Left lung (tissue), 10 donors: Measurements from ENCODE around the gene GSN. TPM values are rescaled to one million over a fixed set of nuclear protein-coding genes. Genes with fewer than 3 reads are reported as not detected.

Experiments used
- ATAC-seq: fragments of 200-7000 bp; cut with Tn5 transposase; one replicate; pipeline ENCODE4 v1.9.1; 2020; ENCODE audit warnings: moderate library complexity
- DNase-seq, 4 donors: peaks; one replicate each; pipeline ENCODE4 v3.0.0-alpha.2; 2013 to 2020
- H3K27ac ChIP-seq, 2 donors: fragments of 200-600 bp; sonication (generic) in 1 of 2; one replicate each; pipeline versions ENCODE4 v1.5.0 to v1.8.0; 2020 to 2021
- H3K27me3 ChIP-seq, 2 donors: fragments of 200-600 bp; sonication (generic) in 1 of 2; one replicate each; pipeline versions ENCODE4 v1.5.0 to v1.8.0; 2020 to 2021
- H3K36me3 ChIP-seq, 2 donors: fragments of 200-600 bp; sonication (generic) in 1 of 2; one replicate each; pipeline versions ENCODE4 v1.5.0 to v1.8.0; 2020 to 2021
- H3K4me1 ChIP-seq, 2 donors: fragments of 200-600 bp; one replicate each; pipeline ENCODE4 v1.8.0; 2021
- H3K4me3 ChIP-seq, 2 donors: fragments of 200-600 bp; sonication (generic) in 1 of 2; one replicate each; pipeline versions ENCODE4 v1.5.0 to v1.8.0; 2020 to 2021; ENCODE audit warnings: mild to moderate bottlenecking in 1 of 2
- H3K9me3 ChIP-seq, 2 donors: fragments of 200-600 bp; sonication (generic) in 1 of 2; one replicate each; pipeline versions ENCODE4 v1.5.0 to v1.8.0; 2020 to 2021
- intact Hi-C, 2 donors: fragments of 100-400 bp; cut with DNase I; formaldehyde crosslinking; loops; one replicate each; pipeline versions ENCODE4 v1.11.2 to v1.14.2; 2022
- polyA plus RNA-seq, 6 donors: library from polyadenylated mRNA; unstranded; fragments of 120-200 nt; gene quantifications; one replicate each; pipeline ENCODE4 v1.2.1, GENCODE V29; 2013; ENCODE audit not compliant: insufficient read length in 6 of 6
- total RNA-seq, 2 donors: library from RNA; stranded (reverse); fragmentation: NEBNext Ultra II Directional; extraction: Animal tissue kit (Norgen Biotek cat#: 25700); gene quantifications; one replicate each; pipeline ENCODE4 v1.2.1, GENCODE V29; 2021
- TF ChIP-seq, protein P1 (sequence below), 2 donors: fragments of 200-600 bp; sonication (generic) in 1 of 2; IDR thresholded peaks; one replicate each; pipeline versions ENCODE4 v1.5.0 to v1.8.0; 2021; ENCODE audit warnings: antibody characterized with exemption in 2 of 2
- donor health status: DM: no; HTN: yes; CAD: no.
- donor health status: DM: no; HTN: no; CAD: no.

Gene GSN
- total and polyA plus RNA-seq, 8 donors: 43.0 to 485 (median 54.9) TPM

DNA sequence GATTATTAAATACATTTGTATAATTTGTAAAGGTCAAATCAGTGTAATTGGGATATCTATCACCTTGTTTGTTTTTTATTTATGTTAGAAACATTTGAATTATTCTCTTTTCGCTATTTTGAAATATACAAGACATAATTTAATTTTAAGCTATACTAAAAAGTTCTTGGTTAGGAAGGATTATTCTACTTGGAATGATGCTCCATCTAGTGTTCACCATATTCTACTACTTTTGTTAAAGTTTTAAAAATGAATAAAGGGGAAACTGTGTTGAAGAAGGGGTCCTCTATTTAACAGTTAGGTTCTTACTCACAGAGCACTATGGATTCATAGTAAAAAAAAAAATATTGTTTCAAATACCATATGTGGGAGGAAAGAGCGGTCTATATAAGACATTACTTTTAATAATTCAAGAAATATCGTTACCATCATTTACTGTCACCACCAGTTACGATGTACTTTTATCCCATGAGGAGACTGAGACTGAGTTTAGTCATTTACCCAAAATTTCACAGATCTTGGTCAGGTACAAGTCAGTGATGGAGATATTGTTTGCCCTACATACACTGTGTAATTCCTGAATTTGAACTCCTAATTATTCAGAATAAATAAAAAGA is 108.4 kb downstream of the GSN start:
- Histone ChIP-seq H3K4me1 (peaks cover 21 to 28% of the 10 kb centered on the region in 2 donors), H3K27ac (no peak overlapping the region), H3K4me3 (no peak overlapping the region), H3K36me3 (no peaks in the 10 kb centered on the region), H3K9me3 (no peaks in the 10 kb centered on the region), H3K27me3 (no peaks in the 10 kb centered on the region)
- DNase-seq (peak in 1 of 4 donors; percentile 32), ATAC-seq (no peak)
- TF ChIP-seq, protein P1, sequence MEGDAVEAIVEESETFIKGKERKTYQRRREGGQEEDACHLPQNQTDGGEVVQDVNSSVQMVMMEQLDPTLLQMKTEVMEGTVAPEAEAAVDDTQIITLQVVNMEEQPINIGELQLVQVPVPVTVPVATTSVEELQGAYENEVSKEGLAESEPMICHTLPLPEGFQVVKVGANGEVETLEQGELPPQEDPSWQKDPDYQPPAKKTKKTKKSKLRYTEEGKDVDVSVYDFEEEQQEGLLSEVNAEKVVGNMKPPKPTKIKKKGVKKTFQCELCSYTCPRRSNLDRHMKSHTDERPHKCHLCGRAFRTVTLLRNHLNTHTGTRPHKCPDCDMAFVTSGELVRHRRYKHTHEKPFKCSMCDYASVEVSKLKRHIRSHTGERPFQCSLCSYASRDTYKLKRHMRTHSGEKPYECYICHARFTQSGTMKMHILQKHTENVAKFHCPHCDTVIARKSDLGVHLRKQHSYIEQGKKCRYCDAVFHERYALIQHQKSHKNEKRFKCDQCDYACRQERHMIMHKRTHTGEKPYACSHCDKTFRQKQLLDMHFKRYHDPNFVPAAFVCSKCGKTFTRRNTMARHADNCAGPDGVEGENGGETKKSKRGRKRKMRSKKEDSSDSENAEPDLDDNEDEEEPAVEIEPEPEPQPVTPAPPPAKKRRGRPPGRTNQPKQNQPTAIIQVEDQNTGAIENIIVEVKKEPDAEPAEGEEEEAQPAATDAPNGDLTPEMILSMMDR (IDR thresholded peaks at IDR 0.05): peak in 1 of 2 donors; percentile 34
- intact Hi-C loops: loop anchor here in 1 of 2 donors (5.0 kb wide), 1 partner anchor 54 kb away; no protein-coding TSS in a partner anchor

- Histone ChIP-seq H3K27me3 (no peaks in the 10 kb centered on the region), H3K9me3 (no peaks in the 10 kb centered on the region), H3K27ac (no peak overlapping the region), H3K4me3 (no peak overlapping the region), H3K36me3 (no peaks in the 10 kb centered on the region), H3K4me1 (peaks cover 0 to 3% of the 10 kb centered on the region in 2 donors)
- intact Hi-C loops: no loop called here
- ATAC-seq (no peak), DNase-seq (no peak)
- TF ChIP-seq, protein P1 (IDR thresholded peaks at IDR 0.05): no peak
These were observed 112.9 kb downstream of the GSN start for GRCh38 chr9:121380846-121381245.

Other genes with a start within 250 kb of the GSN start
- 10 to 100 TPM; 12.3 to 32.2 TPM for gene C5, start 217.9 kb upstream of the GSN start, total RNA-seq
- 10 to 100 TPM; 61.5 to 91.6 (median 80.5) TPM for gene C5, start 217.9 kb upstream of the GSN start, polyA plus RNA-seq
- 10 to 100 TPM; 13.6 to 18.5 TPM for gene CNTRL, start 193.2 kb upstream of the GSN start, total RNA-seq
- 10 to 100 TPM; 44.5 to 67.6 (median 56.7) TPM for gene CNTRL, start 193.2 kb upstream of the GSN start, polyA plus RNA-seq
- gene RAB14, start 66.3 kb upstream of the GSN start, total RNA-seq: 100 to 1,000 TPM in 1 of 2 donors, 10 to 100 TPM in 1; 94.1 to 111 TPM
- gene RAB14, start 66.3 kb upstream of the GSN start, polyA plus RNA-seq: 10 to 100 TPM; 81.0 to 92.8 (median 87.5) TPM
- 100 to 1,000 TPM; 496 to 576 TPM for gene STOM, start 102.1 kb downstream of the GSN start, total RNA-seq
- 100 to 1,000 TPM in 5 of 6 donors, 10 to 100 TPM in 1; 99.8 to 129 (median 109) TPM for gene STOM, start 102.1 kb downstream of the GSN start, polyA plus RNA-seq
- 1 to 10 TPM; 4.8 to 7.5 TPM for gene GGTA1, start 231.7 kb downstream of the GSN start, total RNA-seq
- gene GGTA1, start 231.7 kb downstream of the GSN start, polyA plus RNA-seq: 10 to 100 TPM in 1 of 6 donors, 1 to 10 TPM in 5; 7.2 to 10.2 (median 7.7) TPM